Endothelial cell of umbilical vein (primary cell): ENCODE results near the gene TXNRD3.

ENCODE experiments used
- CTCF ChIP-seq, 2 donors: IDR thresholded peaks; 1 replicate in 1 of 2; 2 replicates in 1 of 2; pipeline ENCODE4 v1.5.1; 2011; ENCODE audit warnings: low read length in 2 of 2, mild to moderate bottlenecking in 2 of 2, moderate library complexity in 2 of 2, control low read depth in 1 of 2, inconsistent platforms in 1 of 2, low read depth in 1 of 2; ENCODE audit not compliant: insufficient read depth in 1 of 2; ENCODE audit errors: extremely low read depth in 1 of 2
- EZH2 ChIP-seq: IDR thresholded peaks from 2 replicates; pipeline ENCODE4 v1.6.1; 2012; ENCODE audit warnings: borderline replicate concordance, low read depth, mild to moderate bottlenecking, moderate library complexity, low read length, inconsistent platforms; ENCODE audit not compliant: severe bottlenecking
- GATA2 ChIP-seq: IDR thresholded peaks from 2 replicates; pipeline ENCODE4 v1.7.0; 2011; ENCODE audit warnings: low read depth, mild to moderate bottlenecking, moderate library complexity, mixed read lengths, low read length; ENCODE audit not compliant: insufficient read length, insufficient read depth
- MAX ChIP-seq: IDR thresholded peaks from 2 replicates; pipeline ENCODE4 v1.6.1; 2011; ENCODE audit not compliant: insufficient read depth, insufficient read length
- MYC ChIP-seq: IDR thresholded peaks from one replicate; pipeline ENCODE4 v1.6.1; 2011; ENCODE audit warnings: mild to moderate bottlenecking, low read depth, low read length
- POLR2A ChIP-seq: IDR thresholded peaks from 2 replicates; pipeline ENCODE4 v1.6.1; 2012; ENCODE audit warnings: low read depth, mild to moderate bottlenecking, control low read depth, low read length
- POLR2AphosphoS5 ChIP-seq: IDR thresholded peaks from 2 replicates; pipeline ENCODE4 v1.6.1; 2012; ENCODE audit warnings: low read depth, mild to moderate bottlenecking, control low read depth, low read length, moderate library complexity; ENCODE audit not compliant: insufficient read depth

GRCh38 chr3:126570103-126570541, 84.8 kb downstream of the TXNRD3 start:
- TF ChIP-seq POLR2A: no peak
- TF ChIP-seq CTCF (IDR thresholded peaks at IDR 0.05; ENCODE audit: extremely low read depth in 1 of 2, insufficient read depth in 1 of 2, low read depth in 1 of 2, low read length in 2 of 2): no peak
- no peak for TF ChIP-seq EZH2
- TF ChIP-seq MAX: no peak
- TF ChIP-seq POLR2AphosphoS5: no peak
- TF ChIP-seq GATA2: no peak
- TF ChIP-seq MYC: no peak
